Measurements from ENCODE around the gene HTRA3.

Gene HTRA3

DNA sequence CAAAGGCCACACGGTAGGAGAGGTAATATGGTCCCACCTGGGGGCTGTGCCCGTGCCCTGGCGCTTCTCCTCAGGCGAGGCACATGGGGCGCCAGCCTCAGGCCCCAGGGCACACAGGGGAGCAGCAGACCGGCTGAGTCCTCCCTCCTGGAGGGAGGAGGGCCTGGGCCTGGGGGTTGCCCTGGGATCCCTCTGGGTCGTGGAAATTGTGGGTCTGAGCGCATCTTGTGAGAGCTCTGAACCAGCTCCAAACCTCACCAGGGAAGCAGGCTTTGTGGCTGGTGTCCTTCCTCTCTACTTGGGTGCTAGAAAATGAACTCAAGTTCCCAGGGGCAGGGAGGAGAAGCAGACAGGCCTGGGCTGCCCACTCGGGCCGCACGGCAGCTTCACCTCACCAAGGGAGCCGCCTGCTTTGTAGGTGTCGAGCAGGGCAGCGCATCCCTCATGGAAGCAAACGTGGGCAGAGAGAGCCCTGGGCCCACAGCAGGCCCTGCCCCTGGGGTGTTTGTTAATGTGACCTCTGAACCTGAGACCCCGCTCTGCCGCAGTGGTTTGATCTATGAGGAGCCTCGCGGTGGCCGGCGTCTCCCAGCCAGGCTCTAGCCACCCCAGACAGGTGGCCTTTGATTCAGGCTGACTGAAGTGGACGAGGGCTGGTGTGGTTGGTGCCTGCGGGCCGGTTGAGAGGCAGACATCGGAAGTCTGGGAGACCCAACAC, 10.8 kb downstream of the HTRA3 start:
- no peak for TF ChIP-seq CTCF (IDR thresholded peaks at IDR 0.05; ENCODE audit: insufficient read depth, low read length, poor library complexity, severe bottlenecking)
- H3K27me3 ChIP-seq (replicated peaks; ENCODE audit: control insufficient read depth, insufficient read depth, low read length) = peaks cover 2% of the 10 kb centered on the region; the same call in 1 of the 2 replicates
- no peaks in the 10 kb centered on the region for H3K36me3 ChIP-seq (ENCODE audit: control insufficient read depth, insufficient read depth, low read length)
- no peak overlapping the region for H3K4me3 ChIP-seq (replicated peaks; ENCODE audit: low read depth, low read length)
- DNase-seq (ENCODE audit: extremely low read depth, insufficient read length) = no peak

- Histone ChIP-seq H3K27me3 (replicated peaks; ENCODE audit: control insufficient read depth, insufficient read depth, low read length) (peaks cover 3% of the 10 kb centered on the region; the same call in 1 of the 2 replicates), H3K4me3 (replicated peaks; ENCODE audit: low read depth, low read length) (no peak overlapping the region), H3K36me3 (ENCODE audit: control insufficient read depth, insufficient read depth, low read length) (no peaks in the 10 kb centered on the region)
- no peak for TF ChIP-seq CTCF (IDR thresholded peaks at IDR 0.05; ENCODE audit: insufficient read depth, low read length, poor library complexity, severe bottlenecking)
- no peak for DNase-seq (ENCODE audit: extremely low read depth, insufficient read length)
These were observed 11.4 kb downstream of the HTRA3 start for GRCh38 chr4:8280876-8281440.

DNA sequence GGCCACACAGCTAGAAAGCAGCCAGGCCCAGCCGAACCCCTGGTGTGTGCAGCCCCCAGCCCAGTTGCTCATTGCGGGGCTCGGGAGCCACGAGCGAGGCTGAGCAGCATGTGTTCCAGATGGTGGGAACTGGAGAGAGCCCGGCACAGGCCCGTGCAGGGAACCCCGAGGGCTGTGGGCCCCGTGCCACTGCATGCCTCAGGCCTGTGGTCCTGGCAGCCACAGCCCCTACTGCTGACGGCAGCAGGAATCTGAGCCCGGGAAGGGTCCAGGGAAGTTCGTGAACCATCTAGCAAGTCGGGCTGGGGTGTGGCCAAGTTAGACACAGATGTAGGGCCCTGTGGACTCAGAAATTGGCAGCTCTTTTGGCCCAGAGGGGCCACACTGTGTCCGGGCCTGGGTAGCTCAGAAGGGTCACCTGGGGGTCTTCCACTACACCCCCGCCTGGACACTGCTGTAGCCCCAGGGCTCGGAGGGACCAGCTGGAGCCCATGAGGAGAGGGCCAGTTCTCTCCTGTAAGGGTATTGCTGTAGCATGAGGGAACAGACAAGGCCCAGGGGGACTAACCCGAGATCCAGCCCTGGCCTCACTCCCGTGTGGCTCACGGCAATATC, 12.1 kb downstream of the HTRA3 start:
- H3K4me3 ChIP-seq (replicated peaks; ENCODE audit: low read depth, low read length) = no peak overlapping the region
- no peak for TF ChIP-seq CTCF (IDR thresholded peaks at IDR 0.05; ENCODE audit: insufficient read depth, low read length, poor library complexity, severe bottlenecking)
- peaks cover 3% of the 10 kb centered on the region; the same call in 1 of the 2 replicates for H3K27me3 ChIP-seq (replicated peaks; ENCODE audit: control insufficient read depth, insufficient read depth, low read length)
- no peak for DNase-seq (ENCODE audit: extremely low read depth, insufficient read length)
- no peaks in the 10 kb centered on the region for H3K36me3 ChIP-seq (ENCODE audit: control insufficient read depth, insufficient read depth, low read length)

- DNase-seq (ENCODE audit: extremely low read depth, insufficient read length) = no peak
- H3K27me3 ChIP-seq (replicated peaks; ENCODE audit: control insufficient read depth, insufficient read depth, low read length) = peaks cover 3% of the 10 kb centered on the region; the same call in 1 of the 2 replicates
- no peak overlapping the region for H3K4me3 ChIP-seq (replicated peaks; ENCODE audit: low read depth, low read length)
- TF ChIP-seq CTCF (IDR thresholded peaks at IDR 0.05; ENCODE audit: insufficient read depth, low read length, poor library complexity, severe bottlenecking) = no peak
- H3K36me3 ChIP-seq (ENCODE audit: control insufficient read depth, insufficient read depth, low read length) = no peaks in the 10 kb centered on the region
These were observed 12.6 kb downstream of the HTRA3 start for GRCh38 chr4:8282134-8282641.

GRCh38 chr4:8282742-8283141, 13.2 kb downstream of the HTRA3 start:
- H3K27me3 ChIP-seq (replicated peaks; ENCODE audit: control insufficient read depth, insufficient read depth, low read length) = peaks cover 3% of the 10 kb centered on the region; the same call in 1 of the 2 replicates
- H3K36me3 ChIP-seq (ENCODE audit: control insufficient read depth, insufficient read depth, low read length) = no peaks in the 10 kb centered on the region
- H3K4me3 ChIP-seq (replicated peaks; ENCODE audit: low read depth, low read length) = no peak overlapping the region
- no peak for DNase-seq (ENCODE audit: extremely low read depth, insufficient read length)
- TF ChIP-seq CTCF (IDR thresholded peaks at IDR 0.05; ENCODE audit: insufficient read depth, low read length, poor library complexity, severe bottlenecking) = no peak
